ENCODE measurements around the gene NAA30. TPM values are rescaled to one million over a fixed set of nuclear protein-coding genes. Genes with fewer than 3 reads are reported as not detected.

NAA30 gene
- total RNA-seq, 1 donor from 2014 or later, result 15.1 TPM

DNA sequence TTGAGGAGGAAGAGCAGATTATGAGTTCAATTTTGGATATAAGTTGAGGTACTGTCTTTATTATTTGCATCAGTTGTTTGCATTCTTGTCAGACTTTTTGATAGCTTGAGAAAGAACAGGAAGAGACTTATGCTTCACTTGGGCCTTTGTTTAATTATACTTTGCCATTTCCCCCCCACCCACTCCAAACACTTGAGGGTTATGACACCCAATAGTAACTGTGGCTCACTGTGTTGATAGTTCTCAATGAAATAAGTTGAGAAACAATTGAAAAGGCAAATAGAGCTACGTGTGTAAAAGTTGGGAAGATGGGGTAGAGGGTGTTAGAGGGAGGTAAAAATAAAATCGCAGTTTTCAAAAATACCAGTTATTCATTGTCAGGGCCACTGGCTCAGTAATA lies 17.7 kb downstream of the NAA30 start:
- Mint-ChIP-seq H3K36me3 (ENCODE audit: unreplicated experiment) (peaks cover 51% of the 10 kb centered on the region), H3K4me3 (ENCODE audit: unreplicated experiment) (no peak overlapping the region), H3K27me3 (ENCODE audit: unreplicated experiment) (no peaks in the 10 kb centered on the region), H3K27ac (ENCODE audit: unreplicated experiment) (no peak overlapping the region), H3K9me3 (ENCODE audit: unreplicated experiment) (no peaks in the 10 kb centered on the region), H3K4me1 (ENCODE audit: unreplicated experiment) (no peaks in the 10 kb centered on the region)
- DNase-seq (ENCODE audit: extremely low spot score, unreplicated experiment), result no peak
- no peak for TF ChIP-seq CTCF (IDR thresholded peaks at IDR 0.05)

GRCh38 chr14:57408634-57409033 lies 18.2 kb downstream of the NAA30 start:
- Mint-ChIP-seq H3K36me3 (ENCODE audit: unreplicated experiment) (peaks cover 47% of the 10 kb centered on the region), H3K27me3 (ENCODE audit: unreplicated experiment) (no peaks in the 10 kb centered on the region), H3K27ac (ENCODE audit: unreplicated experiment) (no peak overlapping the region), H3K4me1 (ENCODE audit: unreplicated experiment) (no peaks in the 10 kb centered on the region), H3K4me3 (ENCODE audit: unreplicated experiment) (no peak overlapping the region), H3K9me3 (ENCODE audit: unreplicated experiment) (no peaks in the 10 kb centered on the region)
- no peak for TF ChIP-seq CTCF (IDR thresholded peaks at IDR 0.05)
- DNase-seq (ENCODE audit: extremely low spot score, unreplicated experiment), result no peak

DNA sequence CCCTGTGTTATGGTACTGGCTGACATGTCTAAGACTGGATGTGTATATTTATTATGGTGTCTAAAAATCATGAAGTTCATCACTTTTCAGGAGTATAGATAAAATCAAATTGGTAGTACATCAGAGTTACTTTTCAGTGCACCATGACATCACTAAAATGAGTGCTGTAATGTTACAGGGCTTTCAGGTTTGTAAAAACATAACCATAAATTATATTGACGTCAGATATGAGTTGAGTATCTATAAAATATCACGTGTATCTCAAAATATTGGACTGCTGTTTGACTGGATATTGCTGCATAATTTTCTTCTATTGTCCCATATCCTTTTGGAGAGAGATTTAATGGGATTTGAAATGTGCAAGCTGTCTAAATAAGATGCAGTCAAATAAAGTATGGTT lies 22.0 kb downstream of the NAA30 start:
- no peak for DNase-seq (ENCODE audit: extremely low spot score, unreplicated experiment)
- no peak overlapping the region for H3K4me3 Mint-ChIP-seq (ENCODE audit: unreplicated experiment)
- no peak overlapping the region for H3K27ac Mint-ChIP-seq (ENCODE audit: unreplicated experiment)
- peaks cover 31% of the 10 kb centered on the region for H3K36me3 Mint-ChIP-seq (ENCODE audit: unreplicated experiment)
- H3K27me3 Mint-ChIP-seq (ENCODE audit: unreplicated experiment), result no peaks in the 10 kb centered on the region
- no peaks in the 10 kb centered on the region for H3K9me3 Mint-ChIP-seq (ENCODE audit: unreplicated experiment)
- TF ChIP-seq CTCF (IDR thresholded peaks at IDR 0.05), result no peak
- no peaks in the 10 kb centered on the region for H3K4me1 Mint-ChIP-seq (ENCODE audit: unreplicated experiment)

DNA sequence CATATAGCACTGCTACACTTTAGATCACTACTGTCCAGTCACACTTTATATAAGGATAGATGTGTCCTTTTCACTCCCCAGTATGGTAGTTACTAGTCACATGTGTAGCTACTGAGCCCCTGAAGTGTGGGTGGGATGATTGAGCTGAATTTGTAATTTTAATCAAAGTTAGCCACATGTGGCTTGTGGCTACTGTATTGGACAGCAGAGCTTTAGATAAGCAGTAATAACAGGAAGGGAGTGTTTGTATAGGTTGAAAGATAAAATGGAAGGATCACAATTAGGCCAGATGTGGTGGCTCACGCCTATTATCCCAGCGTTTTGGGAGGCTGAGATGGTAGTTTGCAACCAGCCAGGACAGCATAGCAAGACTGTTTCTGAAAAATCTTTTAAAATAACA lies 23.5 kb downstream of the NAA30 start:
- TF ChIP-seq CTCF (IDR thresholded peaks at IDR 0.05), result no peak
- H3K36me3 Mint-ChIP-seq (ENCODE audit: unreplicated experiment), result peaks cover 22% of the 10 kb centered on the region
- DNase-seq (ENCODE audit: extremely low spot score, unreplicated experiment), result no peak
- no peaks in the 10 kb centered on the region for H3K27me3 Mint-ChIP-seq (ENCODE audit: unreplicated experiment)
- H3K27ac Mint-ChIP-seq (ENCODE audit: unreplicated experiment), result no peak overlapping the region
- H3K4me1 Mint-ChIP-seq (ENCODE audit: unreplicated experiment), result no peaks in the 10 kb centered on the region
- no peak overlapping the region for H3K4me3 Mint-ChIP-seq (ENCODE audit: unreplicated experiment)
- no peaks in the 10 kb centered on the region for H3K9me3 Mint-ChIP-seq (ENCODE audit: unreplicated experiment)

DNA sequence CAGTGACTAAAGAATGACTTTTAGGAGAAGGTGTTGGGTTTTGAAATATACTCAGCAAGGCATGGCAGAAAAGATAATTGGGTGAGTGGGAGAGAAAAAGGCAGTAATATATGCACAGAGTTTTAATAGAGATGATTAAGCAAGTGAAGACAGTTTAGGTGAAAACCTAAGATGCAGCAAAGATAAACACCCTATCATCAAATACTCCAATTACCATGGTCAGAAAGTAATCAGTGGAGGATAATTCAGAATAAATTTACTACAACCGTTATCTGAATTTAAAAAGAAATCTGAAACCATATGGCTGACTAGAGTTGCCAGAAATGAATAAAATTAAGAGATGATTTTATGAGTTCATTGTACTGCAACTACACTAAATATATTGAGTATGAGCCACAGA lies 26.8 kb downstream of the NAA30 start:
- no peak overlapping the region for H3K4me3 Mint-ChIP-seq (ENCODE audit: unreplicated experiment)
- H3K27me3 Mint-ChIP-seq (ENCODE audit: unreplicated experiment), result peaks cover 6% of the 10 kb centered on the region
- H3K9me3 Mint-ChIP-seq (ENCODE audit: unreplicated experiment), result no peaks in the 10 kb centered on the region
- no peak for TF ChIP-seq CTCF (IDR thresholded peaks at IDR 0.05)
- DNase-seq (ENCODE audit: extremely low spot score, unreplicated experiment), result no peak
- peaks cover 2% of the 10 kb centered on the region for H3K36me3 Mint-ChIP-seq (ENCODE audit: unreplicated experiment)
- no peaks in the 10 kb centered on the region for H3K4me1 Mint-ChIP-seq (ENCODE audit: unreplicated experiment)
- no peak overlapping the region for H3K27ac Mint-ChIP-seq (ENCODE audit: unreplicated experiment)
